ENCODE results near the gene HOXC10.

- TF ChIP-seq POLR2AphosphoS5 (IDR thresholded peaks at IDR 0.05; ENCODE audit: borderline replicate concordance, low read depth, low read length) (no peak), EZH2 (IDR thresholded peaks at IDR 0.05) (no peak), FOXP2 (optimal IDR thresholded peaks at IDR 0.05; ENCODE audit: control extremely low read depth, extremely low read length, insufficient read depth) (no peak)
Observed at GRCh38 chr12:54022960-54023884, 38.3 kb downstream of the HOXC10 start.

All from SK-N-MC (cell line).